GM19193 (cell line): ENCODE measurements around the gene P2RY2.
A peak's percentile ranks its signal among the peaks of the same experiment; 100 is the strongest.

Source experiments
- POLR2A ChIP-seq: IDR thresholded peaks from 4 replicates; pipeline ENCODE4 v1.6.1; 2011; ENCODE audit not compliant: insufficient read depth, insufficient read length; ENCODE audit errors: extremely low read depth

P2RY2 gene

GRCh38 chr11:73182824-73183321 is 35.2 kb upstream of the P2RY2 start:
- TF ChIP-seq POLR2A: no peak

DNA sequence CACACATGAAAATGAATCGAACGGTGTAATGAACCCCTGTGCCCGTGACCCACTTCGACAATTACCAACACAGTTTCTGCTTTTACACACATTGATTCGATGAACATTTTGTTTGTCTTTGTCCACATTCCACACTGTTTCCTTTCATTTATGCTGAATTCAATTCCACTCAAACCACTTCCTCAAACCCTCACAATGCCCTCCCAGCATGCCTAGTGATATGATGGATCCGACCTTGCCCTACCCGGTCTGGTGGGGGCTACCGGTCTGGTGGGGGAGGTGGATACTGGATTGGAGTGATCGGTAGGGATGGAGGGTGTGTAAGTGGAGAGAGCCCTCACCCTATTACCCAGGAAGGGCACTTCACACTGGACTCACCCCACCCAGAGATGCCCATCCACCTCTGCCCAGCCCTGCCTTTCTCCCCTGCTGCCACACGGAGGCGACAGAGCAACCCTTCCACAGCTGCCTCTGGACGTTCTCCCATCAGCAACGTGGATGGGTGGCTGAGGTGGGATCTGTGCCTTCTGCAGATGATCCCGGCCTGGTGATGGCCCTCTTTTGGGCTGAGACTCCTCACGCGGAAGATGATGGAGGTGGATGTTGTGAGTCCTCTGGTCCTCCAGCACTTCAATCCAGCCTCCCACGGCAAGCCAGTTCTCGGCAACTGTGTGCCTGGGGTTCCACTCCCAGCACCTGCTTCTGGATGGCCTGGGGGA is 33.0 kb upstream of the P2RY2 start:
- TF ChIP-seq POLR2A: no peak

GRCh38 chr11:73185680-73186293 is 32.3 kb upstream of the P2RY2 start:
- no peak for TF ChIP-seq POLR2A

GRCh38 chr11:73186294-73186850 is 31.7 kb upstream of the P2RY2 start:
- no peak for TF ChIP-seq POLR2A

- no peak for TF ChIP-seq POLR2A
These were observed 31.2 kb upstream of the P2RY2 start for GRCh38 chr11:73186886-73187285.

DNA sequence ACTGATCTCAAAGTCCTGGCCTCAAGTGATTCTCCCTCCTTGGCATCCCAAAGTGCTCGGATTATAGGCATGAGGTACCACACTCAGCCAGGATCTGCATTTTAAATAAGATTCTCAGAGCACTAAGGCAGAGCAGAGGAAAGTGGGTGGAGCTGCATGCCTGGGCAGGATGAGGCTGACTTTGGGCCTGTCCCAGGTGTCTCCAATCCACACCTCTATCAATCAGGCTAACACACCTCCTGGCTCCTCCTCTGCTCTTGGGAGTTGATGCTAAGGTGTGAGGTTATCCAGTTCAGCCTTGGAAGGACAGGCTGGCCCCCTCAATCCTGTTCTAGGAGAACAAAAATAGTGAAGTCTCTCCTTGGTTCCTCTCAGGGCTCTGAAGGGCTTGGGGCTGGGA is 30.2 kb upstream of the P2RY2 start:
- no peak for TF ChIP-seq POLR2A

GRCh38 chr11:73188301-73188700 is 29.8 kb upstream of the P2RY2 start:
- TF ChIP-seq POLR2A: no peak

- peak; percentile 39 for TF ChIP-seq POLR2A
These were observed 28.8 kb upstream of the P2RY2 start for GRCh38 chr11:73189315-73189714.

GRCh38 chr11:73189723-73190556 is 28.1 kb upstream of the P2RY2 start:
- TF ChIP-seq POLR2A: no peak

- no peak for TF ChIP-seq POLR2A
These were observed 27.6 kb upstream of the P2RY2 start for GRCh38 chr11:73190557-73190885.

GRCh38 chr11:73191151-73191550 is 26.9 kb upstream of the P2RY2 start:
- TF ChIP-seq POLR2A: no peak

- no peak for TF ChIP-seq POLR2A
These were observed 25.8 kb upstream of the P2RY2 start for GRCh38 chr11:73192272-73192671.

DNA sequence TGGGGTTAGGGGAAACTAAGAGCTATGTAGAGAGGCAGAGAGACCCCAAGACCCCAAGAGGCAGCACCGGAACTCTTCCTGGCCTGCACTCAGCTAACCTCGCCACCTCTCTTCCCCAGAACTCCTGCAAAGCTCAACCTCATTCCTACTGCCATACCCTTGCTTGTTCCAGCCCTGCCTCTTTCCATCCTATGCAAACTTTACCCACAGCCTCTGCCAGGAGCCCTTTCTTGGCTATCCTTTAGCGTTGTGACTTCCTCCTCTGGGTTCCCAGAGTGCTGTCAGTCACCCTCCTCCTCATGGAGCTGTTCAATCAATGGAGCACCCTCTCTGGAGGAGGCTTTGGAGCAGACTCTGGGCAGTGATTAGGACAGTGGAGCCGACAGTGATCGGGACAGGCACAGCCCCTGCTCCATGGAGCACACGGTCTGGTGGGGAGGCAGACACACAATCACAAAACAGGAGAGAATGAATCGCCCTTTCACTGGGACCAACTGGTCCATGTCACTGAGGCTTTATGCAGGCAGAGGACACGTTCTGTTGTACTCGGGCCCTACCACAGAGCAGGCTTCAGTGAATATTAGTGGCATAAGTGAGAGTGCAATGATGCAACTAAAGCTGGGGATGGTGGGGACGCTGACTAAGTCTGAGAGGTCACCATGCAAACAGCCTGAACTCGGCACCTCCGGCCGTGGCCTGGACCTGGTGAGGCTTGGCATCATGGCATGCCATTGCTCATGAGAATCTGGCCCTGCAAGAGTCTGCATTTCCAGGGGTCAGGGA is 24.6 kb upstream of the P2RY2 start:
- no peak for TF ChIP-seq POLR2A

DNA sequence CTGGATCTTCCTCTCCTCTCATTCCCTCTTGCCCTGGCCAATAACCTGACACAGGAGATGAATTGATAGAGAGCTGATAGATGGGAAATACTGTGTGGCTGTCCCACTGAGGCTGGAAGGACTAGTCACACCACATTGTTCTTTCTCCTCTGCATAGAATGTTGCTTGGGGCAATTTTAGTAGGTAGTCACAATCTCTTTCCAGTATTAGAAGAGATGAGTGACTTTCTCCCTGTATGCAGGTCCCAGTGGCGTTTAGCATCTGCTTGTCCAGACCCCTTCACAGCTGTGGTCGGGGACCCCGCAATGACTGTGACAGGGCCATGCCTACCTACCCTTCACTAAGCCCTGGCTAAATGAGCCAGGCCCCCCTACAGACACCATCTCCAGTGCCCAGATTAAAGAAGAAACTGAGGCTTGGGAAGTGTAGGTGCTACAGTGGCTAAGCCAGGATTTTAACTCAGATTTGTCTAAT is 24.0 kb upstream of the P2RY2 start:
- TF ChIP-seq POLR2A: no peak
